ENCODE data around the gene RASGRP1. TPM values are rescaled to one million over a fixed set of nuclear protein-coding genes. Genes with fewer than 3 reads are reported as not detected.

RASGRP1 gene
- total RNA-seq, 1 donor from 2014 or later, result 0.46 TPM

DNA sequence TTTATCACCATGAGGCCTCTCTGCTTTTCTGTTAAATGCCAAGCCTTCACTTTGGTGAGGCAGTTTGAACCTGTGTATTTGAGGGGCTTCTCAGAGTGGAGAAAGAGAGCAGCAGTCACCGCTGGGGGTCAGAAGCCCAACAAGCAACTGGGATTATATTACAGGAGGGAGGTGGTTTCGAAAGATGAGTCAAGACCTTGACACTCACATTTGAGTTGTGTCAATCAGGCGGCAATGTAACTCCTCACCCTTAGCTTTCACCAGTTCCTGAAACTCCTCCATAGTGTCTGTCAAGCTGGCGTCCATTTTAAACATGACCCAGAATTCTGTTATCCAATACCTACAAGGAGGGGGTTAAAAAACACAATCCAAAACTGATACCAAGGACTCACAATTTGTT, 46.5 kb downstream of the RASGRP1 start:
- intact Hi-C loops (cut with DNase I), result no loop called here
- DNase-seq (ENCODE audit: missing footprints), result no peak

DNA sequence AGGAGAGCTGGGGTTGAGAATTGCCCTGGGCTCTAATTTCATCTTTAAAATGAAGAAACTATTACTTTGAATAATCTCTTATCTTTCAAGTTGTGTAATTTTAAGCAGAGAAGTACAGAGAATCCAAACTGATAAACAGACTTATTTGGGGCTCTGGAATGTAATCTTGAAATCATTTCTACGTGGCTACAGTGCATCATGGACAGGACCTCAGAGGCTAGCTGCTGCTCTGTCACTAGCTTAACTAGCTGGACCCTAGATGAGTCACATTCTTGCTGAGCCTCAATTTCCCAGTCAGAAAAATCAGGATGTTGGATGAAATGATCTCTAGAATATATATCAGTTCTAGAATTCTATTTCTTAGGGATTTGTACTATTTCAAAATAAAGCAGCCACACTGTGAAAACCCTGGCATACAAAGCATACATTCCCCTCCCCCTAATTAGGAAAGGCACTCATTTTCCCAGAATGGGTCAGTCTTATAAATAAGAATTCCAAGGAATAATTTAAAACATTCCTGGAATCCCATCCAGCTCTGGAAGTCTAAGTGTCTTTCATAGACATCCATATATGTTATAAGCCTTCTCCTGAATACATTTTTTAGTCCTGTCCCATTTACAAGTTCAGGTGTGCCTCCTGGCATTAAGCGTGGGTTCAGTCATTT, 47.2 kb downstream of the RASGRP1 start:
- no peak for DNase-seq (ENCODE audit: missing footprints)
- ATAC-seq, result no peak
- intact Hi-C loops (cut with DNase I), result no loop called here

More for the DNA sequence above, 46.5 kb downstream of the RASGRP1 start:
- no peak for ATAC-seq

DNA sequence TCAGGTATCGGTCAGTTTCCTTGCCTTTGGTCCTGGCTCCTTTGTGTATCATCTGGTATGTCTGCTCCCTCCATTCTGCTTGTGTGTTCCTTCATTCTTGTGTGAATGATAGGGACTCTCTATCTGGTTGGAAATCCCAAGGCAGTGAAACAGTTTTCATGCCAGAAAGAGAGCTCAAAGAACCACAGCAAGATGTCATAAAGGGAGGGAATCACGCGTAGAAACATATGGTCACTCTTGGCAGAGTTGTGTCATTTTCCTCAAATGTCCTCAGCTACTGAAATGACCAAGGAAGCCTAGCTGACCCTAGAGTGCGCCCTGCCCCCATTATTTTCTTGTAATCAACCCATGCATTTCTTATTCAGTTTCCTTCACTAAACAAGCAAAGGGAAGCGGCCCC, 48.0 kb downstream of the RASGRP1 start:
- no peak for ATAC-seq
- no peak for DNase-seq (ENCODE audit: missing footprints)
- intact Hi-C loops (cut with DNase I), result no loop called here

DNA sequence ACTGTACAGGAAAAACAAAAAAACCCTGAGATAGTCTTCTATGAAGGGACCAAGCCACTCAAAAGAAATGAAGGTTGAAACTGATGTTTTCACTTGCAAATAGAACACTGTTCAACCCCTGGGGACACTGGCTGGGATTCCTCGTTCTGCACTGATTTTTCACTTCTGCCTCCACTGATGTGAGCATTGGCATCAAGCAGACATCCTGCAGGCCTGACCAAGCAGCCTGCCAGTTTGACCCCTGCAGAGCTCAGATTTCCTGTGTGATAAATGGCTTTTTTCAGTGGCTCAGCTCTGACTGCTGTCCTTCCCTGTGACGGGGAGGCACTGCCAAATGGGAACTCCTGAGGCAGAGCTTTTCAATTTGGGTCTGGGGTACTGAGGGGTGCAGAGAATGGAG, 50.0 kb downstream of the RASGRP1 start:
- ATAC-seq (no peak), DNase-seq (ENCODE audit: missing footprints) (no peak)
- intact Hi-C loops (cut with DNase I), result no loop called here

DNA sequence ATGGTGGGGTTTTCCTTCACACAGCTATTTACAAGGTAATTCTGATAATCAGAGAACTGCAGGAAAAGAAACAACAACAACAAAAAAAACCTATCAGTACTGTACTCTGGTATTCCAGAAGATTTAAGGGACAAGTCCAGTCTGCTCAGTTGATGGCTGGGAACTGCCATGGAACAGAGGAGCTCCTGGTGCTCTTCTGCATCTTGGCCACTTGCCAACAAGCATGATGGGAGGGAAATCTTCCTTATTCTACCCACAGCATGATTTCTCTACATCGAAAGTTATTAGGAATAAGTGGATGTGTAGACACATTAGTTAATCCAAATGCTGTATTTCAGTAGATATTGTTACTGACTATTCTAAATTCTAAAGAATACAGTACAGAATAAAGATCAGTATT, 51.7 kb downstream of the RASGRP1 start:
- no peak for DNase-seq (ENCODE audit: missing footprints)
- intact Hi-C loops (cut with DNase I), result no loop called here

DNA sequence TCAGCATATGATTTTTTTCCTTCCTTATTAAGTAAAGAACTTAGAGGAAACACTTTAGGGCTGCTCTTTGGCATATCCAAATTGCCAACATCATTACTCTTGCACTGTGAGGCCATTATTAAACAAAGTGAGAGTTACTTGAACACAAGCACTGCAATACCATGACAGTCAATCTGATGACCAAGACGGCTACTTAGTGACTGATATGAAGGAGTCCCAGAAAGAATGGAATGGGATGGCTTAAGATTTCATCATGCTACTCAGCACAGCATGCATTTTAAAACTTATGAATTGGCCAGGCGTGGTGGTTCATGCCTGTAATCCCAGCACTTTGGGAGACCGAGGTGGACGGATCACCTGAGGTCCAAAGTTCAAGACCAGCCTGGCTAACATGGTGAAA, 55.5 kb downstream of the RASGRP1 start:
- DNase-seq (ENCODE audit: missing footprints), result no peak
- intact Hi-C loops (cut with DNase I), result no loop called here
- no peak for ATAC-seq

More for the DNA sequence above, 51.7 kb downstream of the RASGRP1 start:
- ATAC-seq, result no peak

DNA sequence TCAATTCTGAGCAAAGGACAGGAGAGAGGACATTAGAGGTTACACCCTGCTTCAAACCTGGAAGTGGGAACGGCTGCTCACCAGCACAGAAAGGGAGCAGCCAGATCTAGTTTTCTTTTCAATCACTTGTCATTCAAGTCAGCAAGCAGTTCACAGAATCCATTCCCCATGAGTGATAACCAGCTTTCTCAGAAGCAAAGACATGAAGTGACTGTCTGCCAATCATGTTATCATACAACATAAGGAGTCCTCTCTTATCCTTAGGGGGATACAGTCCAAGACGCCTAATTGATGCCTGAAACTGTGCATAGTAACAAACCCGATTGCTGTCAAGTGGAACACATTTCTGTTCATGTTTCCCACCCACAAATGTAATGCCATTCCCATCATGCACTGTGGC, 56.0 kb downstream of the RASGRP1 start:
- intact Hi-C loops (cut with DNase I), result no loop called here
- DNase-seq (ENCODE audit: missing footprints) (no peak), ATAC-seq (no peak)

DNA sequence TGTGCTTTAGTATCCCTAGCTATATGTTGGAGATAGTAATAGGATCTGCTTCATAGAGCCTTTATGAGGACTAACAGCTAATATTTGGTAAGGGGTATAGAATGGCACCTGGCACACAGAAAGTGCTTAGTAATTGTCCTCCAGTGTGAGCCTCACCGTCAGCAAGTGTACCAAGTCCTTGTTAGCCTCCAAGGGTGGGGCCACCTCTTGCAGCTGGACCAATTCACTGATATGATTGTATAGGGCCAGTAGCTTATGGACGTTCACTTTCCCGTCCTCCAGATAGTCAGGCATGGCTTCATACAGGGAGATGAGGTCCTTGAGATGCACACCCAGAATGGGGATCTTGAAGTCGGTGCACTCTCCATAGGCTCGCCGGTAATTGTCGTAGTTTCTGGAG, 57.0 kb downstream of the RASGRP1 start:
- ATAC-seq (no peak), DNase-seq (ENCODE audit: missing footprints) (no peak)
- intact Hi-C loops (cut with DNase I), result no loop called here

DNA sequence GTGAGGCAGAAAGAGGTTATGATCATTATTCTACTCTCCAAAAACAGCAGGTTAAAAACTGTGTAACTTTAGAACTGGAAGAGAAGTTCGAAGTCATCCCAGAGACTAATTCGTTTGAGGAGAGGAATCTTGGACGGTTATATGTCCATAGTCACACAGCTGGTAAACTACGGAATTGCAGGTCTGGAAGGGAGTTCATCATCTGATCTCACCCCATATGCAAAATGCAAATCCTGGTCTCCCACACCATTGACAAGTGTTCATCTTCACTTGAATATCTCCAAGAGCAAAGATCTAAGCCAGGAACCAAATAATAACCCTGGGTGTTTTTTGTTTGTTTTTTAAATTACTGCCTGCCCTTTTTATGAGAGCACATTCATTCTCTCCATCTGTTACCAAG, 57.6 kb downstream of the RASGRP1 start:
- ATAC-seq, result no peak
- intact Hi-C loops (cut with DNase I), result no loop called here

DNA sequence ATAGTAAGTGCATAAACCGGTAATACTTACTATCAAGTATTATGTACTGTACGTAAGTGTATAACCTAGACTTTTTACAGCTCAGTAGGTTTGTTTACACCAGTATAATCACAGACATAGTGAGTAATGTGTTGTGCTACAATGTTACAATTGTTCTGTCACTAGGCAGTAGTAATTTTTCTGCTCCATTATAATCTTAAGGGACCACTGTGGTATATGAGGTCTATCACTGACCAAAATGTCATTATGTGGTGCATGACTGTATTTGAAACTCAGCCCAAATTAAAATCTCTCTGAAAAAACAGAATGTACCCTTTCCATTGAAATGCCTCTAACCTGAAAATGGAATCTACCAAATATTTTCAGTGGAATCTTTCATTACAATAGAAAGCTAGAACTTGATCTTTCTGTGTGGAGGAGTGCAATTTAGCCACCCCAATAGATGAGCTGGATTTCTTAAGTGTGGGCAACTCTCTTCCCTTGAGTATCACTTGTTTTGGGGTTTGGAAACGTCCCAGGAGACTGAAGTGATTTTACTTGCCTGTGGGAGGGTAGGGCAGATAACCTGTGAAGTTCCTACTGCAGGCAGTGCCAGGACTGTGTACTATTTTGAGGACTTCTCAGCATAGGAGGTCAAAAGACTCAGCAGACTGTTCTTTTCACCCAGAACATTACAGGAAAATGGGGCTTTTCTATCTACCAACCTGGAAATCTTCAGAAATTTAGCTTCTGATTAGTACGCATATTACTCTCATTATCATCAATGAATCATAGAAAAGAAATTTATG, 59.7 kb downstream of the RASGRP1 start:
- DNase-seq (ENCODE audit: missing footprints) (no peak), ATAC-seq (peak; percentile 39)
- intact Hi-C loops (cut with DNase I), result no loop called here

More for the DNA sequence above, 57.6 kb downstream of the RASGRP1 start:
- DNase-seq (ENCODE audit: missing footprints), result no peak

DNA sequence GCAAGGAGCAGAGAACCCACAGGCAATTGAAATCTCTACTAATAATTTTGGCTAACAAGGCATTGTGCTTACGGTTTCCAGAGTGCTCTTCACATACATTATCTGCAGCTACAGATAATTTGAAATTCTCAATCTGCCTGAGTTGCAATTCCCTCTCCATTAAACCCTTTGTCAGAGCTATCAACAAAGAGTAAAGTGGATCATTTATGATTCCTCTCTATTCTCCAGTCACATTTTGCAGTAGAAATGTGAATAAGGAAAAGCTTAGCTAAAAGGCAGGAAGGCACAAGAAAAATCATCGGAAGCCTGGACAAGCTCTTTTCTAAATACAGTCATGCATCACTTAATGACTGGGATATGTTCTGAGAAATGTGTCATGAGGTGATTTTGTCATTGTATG, 61.1 kb downstream of the RASGRP1 start:
- DNase-seq (ENCODE audit: missing footprints) (no peak), ATAC-seq (no peak)
- intact Hi-C loops (cut with DNase I), result no loop called here

DNA sequence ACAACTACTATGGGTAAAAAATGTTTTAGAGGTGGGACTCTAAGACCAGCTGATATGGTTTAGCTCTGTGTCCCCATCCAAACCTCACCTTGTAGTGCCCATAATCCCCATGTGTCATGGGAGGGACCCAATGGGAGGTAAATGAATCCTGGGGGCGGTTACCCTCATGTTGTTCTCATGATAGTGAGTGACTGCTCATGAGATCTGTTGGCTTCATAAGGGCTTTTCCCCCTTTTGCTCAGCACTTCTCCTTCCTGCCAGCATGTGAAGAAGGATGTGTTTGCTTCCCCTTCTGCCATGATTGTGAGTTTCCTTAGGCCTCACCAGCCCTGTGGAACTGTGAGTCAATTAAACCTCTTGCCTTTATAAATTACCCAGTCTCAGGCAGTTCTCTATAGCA, 65.0 kb downstream of the RASGRP1 start:
- no peak for ATAC-seq
- intact Hi-C loops (cut with DNase I), result no loop called here

DNA sequence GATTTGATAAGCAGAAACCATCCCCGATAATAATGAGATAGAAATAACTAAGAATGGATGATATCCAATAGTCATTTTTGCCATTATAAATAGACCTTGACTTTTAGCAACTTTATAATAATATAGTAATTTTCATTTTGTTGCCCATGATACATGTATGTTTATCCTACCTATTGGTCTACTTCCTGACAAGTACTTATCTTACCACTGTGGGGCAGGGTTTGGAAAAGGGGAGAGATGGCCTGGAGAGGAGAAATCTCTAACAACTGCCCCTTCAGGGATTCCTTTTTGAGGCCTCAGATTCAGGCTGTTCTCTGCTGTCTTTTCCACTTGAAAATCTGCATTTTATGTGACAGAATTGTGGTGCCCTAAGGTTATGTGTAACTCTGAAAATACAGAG, 68.5 kb downstream of the RASGRP1 start:
- intact Hi-C loops (cut with DNase I), result no loop called here
- DNase-seq (ENCODE audit: missing footprints) (no peak), ATAC-seq (no peak)

More for the DNA sequence above, 65.0 kb downstream of the RASGRP1 start:
- DNase-seq (ENCODE audit: missing footprints), result no peak

DNA sequence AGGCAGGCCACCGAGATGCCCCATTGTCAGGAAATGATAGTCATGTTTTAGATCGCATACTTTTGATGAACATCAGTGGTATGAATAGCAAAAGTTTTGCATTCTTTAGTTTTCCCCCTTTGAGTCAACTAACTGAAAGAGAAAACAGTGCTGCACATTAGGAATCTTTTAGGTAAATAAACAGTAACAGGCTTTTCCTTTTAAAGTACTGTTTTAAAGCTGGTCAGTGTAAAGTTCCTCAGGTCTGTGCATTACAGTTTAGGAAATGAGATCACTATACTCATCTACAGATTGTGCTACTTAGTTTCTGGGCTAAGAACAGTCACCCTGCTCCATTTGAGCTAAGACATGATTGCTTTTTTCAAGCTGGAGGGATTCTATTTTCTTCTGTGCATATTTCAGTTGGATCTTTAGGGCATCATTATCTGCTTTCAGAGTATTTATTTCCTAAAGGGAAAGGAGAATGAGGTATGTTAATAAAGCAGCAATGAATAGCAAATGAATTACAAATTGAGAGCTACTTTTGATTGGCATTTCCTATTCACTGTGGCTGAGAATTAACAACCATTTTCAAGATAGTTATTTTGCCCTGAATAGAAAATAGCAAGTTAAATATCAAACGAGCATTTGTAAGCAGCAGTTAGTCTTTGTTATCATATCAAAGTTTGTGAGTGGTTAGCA, 74.2 kb downstream of the RASGRP1 start:
- DNase-seq (ENCODE audit: missing footprints) (no peak), ATAC-seq (no peak)
- intact Hi-C loops (cut with DNase I), result no loop called here

DNA sequence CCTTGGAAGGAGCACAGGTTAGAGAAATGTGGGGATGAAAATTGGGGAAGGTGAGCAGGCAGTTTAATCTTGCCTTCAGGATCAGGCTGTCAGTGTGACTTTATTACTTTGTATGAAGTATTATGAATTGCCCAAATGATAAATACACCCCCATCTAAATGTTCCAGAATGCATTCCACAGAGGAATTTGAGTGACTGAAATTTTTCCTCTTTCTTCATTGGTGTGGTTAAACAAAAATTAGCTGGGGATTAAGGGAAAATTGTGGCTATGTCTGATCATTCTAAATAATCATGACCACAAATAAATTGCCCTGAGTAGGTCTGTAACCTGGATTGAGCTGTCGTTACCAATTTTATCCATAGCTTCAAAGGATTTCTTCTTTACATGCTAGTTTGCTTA, 77.2 kb downstream of the RASGRP1 start:
- DNase-seq (ENCODE audit: missing footprints) (no peak), ATAC-seq (no peak)
- intact Hi-C loops (cut with DNase I), result no loop called here

DNA sequence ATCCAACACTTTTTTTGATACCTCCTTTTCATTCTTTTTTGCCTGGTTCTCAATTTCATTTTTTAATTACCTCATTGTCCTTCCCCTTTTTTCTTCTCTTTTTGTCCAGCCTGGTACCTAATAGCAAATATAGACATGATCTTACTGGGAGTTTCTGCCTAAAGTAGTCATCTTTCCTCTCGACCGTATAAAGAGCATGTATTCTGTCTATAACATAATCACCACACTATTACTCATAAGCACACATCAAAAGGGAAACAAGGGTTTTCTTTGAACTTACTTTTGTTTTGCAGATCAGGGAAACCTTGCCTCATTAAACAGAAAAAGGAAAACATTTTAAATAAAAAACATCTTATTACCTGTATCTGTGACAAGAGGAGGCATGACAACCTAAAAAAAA, 77.7 kb downstream of the RASGRP1 start:
- intact Hi-C loops (cut with DNase I), result no loop called here
- no peak for ATAC-seq
- DNase-seq (ENCODE audit: missing footprints), result no peak

DNA sequence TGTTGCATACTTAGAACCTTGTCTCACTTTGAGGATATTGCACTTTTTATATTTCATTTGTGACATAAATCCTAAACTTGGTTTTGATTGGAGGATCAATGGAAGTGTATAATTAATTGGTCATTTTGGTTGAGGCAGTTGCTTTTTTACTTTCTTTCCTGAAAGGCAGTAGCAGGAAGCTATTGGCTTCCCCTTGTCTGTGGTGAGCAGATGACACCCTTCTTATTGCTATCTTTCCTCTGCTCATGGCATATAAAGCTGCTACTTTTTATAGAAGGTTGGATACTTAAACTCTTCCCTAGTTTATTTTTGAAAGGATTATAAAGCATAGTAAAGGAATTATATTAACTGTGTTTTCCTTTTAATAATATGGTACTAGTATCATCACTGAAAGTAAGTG, 82.0 kb downstream of the RASGRP1 start:
- intact Hi-C loops (cut with DNase I), result no loop called here
- DNase-seq (ENCODE audit: missing footprints) (no peak), ATAC-seq (no peak)

DNA sequence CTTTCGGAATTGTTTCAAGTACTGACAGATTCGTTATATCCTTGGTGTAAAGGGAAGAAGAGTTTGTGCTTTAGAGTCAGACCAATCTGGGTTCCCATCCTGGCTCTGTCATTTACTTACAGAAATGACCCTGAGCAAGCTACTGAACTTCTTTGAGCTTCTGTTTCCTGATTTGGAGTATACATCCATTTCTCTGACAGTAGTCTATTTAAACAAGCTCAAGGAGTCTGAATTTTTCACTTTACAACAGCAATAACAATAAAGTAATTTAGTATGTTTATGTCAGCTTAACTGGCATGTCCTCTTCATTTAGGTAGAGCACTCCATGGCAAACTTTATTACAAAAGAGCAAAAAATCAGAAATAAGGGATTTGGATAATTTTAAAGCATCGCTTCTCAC, 82.9 kb downstream of the RASGRP1 start:
- DNase-seq (ENCODE audit: missing footprints) (no peak), ATAC-seq (no peak)
- intact Hi-C loops (cut with DNase I), result no loop called here

DNA sequence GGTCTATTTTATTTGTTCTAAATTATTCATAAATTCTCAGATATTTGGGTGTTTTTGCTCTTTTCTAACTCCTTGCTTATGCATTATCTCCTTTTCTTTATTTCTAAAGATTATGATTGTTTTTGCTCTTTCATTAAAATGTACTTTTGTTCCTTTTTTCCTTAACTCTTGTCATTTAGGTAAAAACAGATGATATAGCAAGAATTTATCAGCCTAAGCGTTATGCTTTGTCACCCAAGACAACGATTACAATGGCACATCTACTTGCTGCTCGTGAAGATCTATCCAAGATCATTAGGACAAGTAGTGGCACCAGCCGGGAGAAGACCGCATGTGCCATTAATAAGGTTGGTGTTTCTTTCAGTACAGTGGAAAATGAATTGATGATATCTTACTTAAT, 83.5 kb downstream of the RASGRP1 start:
- intact Hi-C loops (cut with DNase I), result no loop called here
- ATAC-seq (no peak), DNase-seq (ENCODE audit: missing footprints) (no peak)

DNA sequence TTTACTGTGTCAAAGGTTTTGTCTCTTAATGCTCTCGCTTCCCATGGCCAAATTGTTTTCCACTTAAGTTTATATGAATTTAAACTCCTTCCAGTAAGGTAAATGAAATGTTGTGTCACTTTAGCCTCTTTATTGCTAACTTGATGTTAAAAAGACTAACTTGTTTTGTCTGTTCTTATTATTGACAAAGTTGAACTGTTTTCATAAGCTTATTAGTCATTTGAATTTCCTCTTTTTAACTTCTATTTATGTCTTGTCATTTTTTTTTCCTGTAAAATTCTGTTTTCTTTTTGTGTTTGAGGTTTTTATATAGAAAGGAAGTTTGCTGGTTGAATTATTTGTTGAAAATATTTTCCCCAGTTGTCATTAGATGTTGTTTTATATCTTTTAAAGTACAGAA, 84.9 kb downstream of the RASGRP1 start:
- DNase-seq (ENCODE audit: missing footprints), result no peak
- no peak for ATAC-seq
- intact Hi-C loops (cut with DNase I), result no loop called here
